ENCODE data around the gene TAF4.

Gene TAF4

GRCh38 chr20:62012631-62013030 is 53.0 kb downstream of the TAF4 start:
- TF ChIP-seq CTCF (IDR thresholded peaks at IDR 0.05; ENCODE audit: low read depth, low read length, missing control alignments): no peak
- H3K4me3 ChIP-seq (ENCODE audit: low read depth, low read length): no peak overlapping the region
- DNase-seq (ENCODE audit: low read depth): no peak

- H3K4me3 ChIP-seq (ENCODE audit: low read depth, low read length): no peak overlapping the region
- no peak for TF ChIP-seq CTCF (IDR thresholded peaks at IDR 0.05; ENCODE audit: low read depth, low read length, missing control alignments)
- peak; percentile 7 for DNase-seq (ENCODE audit: low read depth)
Observed at GRCh38 chr20:62011938-62012534, 53.6 kb downstream of the TAF4 start.

GRCh38 chr20:62011403-62011790 is 54.3 kb downstream of the TAF4 start:
- no peak for DNase-seq (ENCODE audit: low read depth)
- TF ChIP-seq CTCF (IDR thresholded peaks at IDR 0.05; ENCODE audit: low read depth, low read length, missing control alignments): no peak
- no peak overlapping the region for H3K4me3 ChIP-seq (ENCODE audit: low read depth, low read length)

GRCh38 chr20:62010551-62011402 is 54.9 kb downstream of the TAF4 start:
- H3K4me3 ChIP-seq (ENCODE audit: low read depth, low read length): no peak overlapping the region
- peak; percentile 54 for TF ChIP-seq CTCF (IDR thresholded peaks at IDR 0.05; ENCODE audit: low read depth, low read length, missing control alignments)
- peak; percentile 12 for DNase-seq (ENCODE audit: low read depth)

- H3K4me3 ChIP-seq (ENCODE audit: low read depth, low read length): no peak overlapping the region
- no peak for DNase-seq (ENCODE audit: low read depth)
- no peak for TF ChIP-seq CTCF (IDR thresholded peaks at IDR 0.05; ENCODE audit: low read depth, low read length, missing control alignments)
Observed at GRCh38 chr20:62009869-62010445, 55.7 kb downstream of the TAF4 start.

GRCh38 chr20:62009322-62009721 is 56.4 kb downstream of the TAF4 start:
- TF ChIP-seq CTCF (IDR thresholded peaks at IDR 0.05; ENCODE audit: low read depth, low read length, missing control alignments): no peak
- H3K4me3 ChIP-seq (ENCODE audit: low read depth, low read length): no peak overlapping the region
- no peak for DNase-seq (ENCODE audit: low read depth)

Measured in GM12864 (cell line).